Lung microvascular endothelial cell (primary cell): Measurements from ENCODE around the gene ERCC2. TPM values are rescaled to one million over a fixed set of nuclear protein-coding genes. Genes with fewer than 3 reads are reported as not detected.
"Not testable (repeated sequence)": the region's sequence is repeated elsewhere in the genome, so short reads cannot be mapped to it uniquely, and the experiment has no call there.

ENCODE experiments used
- DNase-seq, 2 donors: peaks; one replicate each; pipeline versions ENCODE4 v3.0.0 to v3.0.0-alpha.2; 2010; ENCODE audit warnings: low read depth in 2 of 2
- total RNA-seq: library from RNA; depleted of rRNA; stranded (reverse); fragments of >200 nt; gene quantifications from 2 replicates; pipeline ENCODE4 v1.2.1, GENCODE V29; 2014

The ERCC2 gene
- total RNA-seq, result 13.9 and 19.4 TPM in 2 replicates

GRCh38 chr19:45370410-45371204, at the start of gene ERCC2:
Gene ERCC2 (minus strand): TSS chr19:45370573. CDS start chr19:45370540, 33 bp downstream.
- DNase-seq, result peak; percentile 99

GRCh38 chr19:45419895-45420294, 49.5 kb upstream of the ERCC2 start:
- DNase-seq, result no peak

DNA sequence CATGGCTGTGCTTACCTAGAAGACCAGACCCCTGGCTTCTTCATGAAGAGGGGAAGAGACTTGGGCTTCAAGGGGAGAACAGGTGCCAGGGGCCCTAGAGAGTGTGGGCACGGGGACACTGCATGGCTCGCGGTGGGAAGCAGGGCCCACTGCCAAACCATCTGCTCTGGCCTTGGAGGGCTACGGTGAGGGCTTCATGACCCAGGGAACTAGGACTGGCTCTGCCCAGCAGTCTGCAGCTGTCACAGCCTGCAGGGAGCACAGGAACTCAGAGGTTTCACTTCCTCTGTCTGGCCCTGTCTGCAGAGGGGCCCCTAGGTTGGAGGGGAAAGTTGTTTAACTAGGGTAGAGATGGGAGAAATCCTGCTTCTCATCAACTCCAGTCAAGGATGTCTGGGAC, 49.0 kb upstream of the ERCC2 start:
- no peak for DNase-seq

DNA sequence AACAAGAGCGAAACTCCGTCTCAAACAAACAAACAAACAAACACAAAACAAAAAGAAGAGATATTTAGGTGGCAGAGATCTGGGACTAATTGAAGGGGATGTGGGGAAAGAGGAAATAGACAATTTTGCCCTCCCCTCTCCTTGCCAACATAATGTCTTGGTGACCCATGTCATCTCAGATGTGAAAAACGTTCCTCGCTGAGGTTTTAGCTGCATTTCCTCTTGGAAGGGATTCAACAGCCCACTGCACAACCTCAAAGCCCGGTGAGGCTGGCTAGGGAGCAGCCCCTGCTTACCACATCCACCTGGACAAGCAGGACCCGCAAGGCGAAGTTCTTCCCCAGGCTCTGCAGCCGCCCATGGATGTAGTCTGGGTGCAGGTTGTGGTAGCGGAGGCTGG, 48.4 kb upstream of the ERCC2 start:
- no peak for DNase-seq

- DNase-seq, result no peak
Observed at GRCh38 chr19:45417151-45417550, 46.8 kb upstream of the ERCC2 start.

GRCh38 chr19:45414468-45414867, 44.1 kb upstream of the ERCC2 start:
- DNase-seq, result no peak

GRCh38 chr19:45413497-45413896, 43.1 kb upstream of the ERCC2 start:
- DNase-seq, result peak in 1 of 2 donors; percentile 43

DNA sequence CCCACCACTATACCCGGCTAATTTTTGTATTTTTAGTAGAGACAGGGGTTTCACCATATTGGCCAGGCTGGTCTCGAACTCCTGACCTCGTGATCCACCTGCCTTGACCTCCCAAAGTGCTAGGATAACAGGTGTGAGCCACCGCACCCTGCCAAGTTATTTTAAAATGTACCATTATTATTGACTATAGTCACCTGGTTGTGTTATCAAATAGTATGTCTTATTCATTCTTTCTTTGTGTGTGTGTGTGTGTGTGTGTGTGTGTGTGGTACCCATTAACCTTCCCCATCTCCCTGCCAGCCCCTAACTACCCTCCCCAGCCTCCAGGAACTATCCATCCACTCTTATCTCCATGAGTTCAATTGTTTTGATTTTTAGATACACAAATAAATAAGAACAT, 40.0 kb upstream of the ERCC2 start:
- not testable (repeated sequence) for DNase-seq

DNA sequence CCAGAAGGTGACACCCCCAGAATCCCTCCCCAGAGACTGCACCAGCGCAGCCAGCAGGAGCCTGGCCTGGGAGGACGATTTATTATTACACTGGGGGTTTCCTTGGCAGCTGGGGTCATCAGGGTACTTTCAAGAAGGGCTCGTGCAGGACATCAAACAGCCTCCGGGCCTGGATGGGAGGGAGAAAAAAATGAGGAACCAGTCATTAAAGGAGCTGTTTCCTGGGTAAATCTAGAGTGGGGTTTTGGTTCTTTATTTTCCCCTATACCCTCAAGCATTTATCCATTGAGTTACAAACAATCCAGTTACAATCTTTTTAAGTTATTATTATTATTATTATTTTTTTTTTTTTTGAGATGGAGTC, 39.2 kb upstream of the ERCC2 start:
- DNase-seq, result no peak

DNA sequence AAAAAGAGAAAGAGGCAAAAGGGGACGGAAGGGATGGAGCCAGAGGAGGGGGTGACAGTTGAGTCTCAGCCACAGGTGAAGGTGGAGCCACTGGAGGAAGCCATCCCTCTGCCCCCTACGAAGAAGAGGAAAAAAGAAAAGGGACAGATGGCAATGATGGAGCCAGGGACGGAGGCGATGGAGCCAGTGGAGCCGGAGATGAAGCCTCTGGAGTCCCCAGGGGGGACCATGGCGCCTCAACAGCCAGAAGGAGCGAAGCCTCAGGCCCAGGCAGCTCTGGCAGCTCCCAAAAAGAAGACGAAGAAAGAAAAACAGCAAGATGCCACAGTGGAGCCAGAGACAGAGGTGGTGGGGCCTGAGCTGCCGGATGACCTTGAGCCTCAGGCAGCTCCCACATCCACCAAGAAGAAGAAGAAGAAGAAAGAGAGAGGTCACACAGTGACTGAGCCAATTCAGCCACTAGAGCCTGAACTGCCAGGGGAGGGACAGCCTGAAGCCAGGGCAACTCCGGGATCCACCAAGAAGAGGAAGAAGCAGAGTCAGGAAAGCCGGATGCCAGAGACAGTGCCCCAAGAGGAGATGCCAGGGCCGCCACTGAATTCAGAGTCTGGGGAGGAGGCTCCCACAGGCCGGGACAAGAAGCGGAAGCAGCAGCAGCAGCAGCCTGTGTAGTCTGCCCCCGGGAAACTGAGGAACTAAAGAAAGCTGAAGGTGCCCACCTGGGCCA, 38.6 kb upstream of the ERCC2 start:
- no peak for DNase-seq

- no peak for DNase-seq
Observed at GRCh38 chr19:45408121-45408520, 37.7 kb upstream of the ERCC2 start.

DNA sequence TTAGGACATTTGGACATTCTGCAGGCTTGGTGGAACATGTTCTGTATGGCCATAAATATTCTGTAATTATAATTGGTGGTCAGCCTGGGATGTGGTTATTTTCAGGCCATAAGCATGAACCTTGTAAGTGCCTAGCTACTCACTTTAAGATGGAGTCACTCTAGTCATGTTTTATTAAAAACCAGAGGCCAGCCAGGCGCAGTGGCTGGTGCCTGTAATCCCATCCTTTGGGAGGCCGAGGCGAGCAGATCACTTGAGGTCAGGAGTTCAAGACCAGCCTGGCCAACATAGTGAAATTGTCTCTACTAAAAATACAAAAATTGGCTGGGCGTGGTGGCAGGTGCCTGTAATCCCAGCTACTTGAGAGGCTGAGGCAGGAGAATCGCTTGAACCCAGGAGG, 37.2 kb upstream of the ERCC2 start:
- not testable (repeated sequence) for DNase-seq

GRCh38 chr19:45407091-45407375, 36.7 kb upstream of the ERCC2 start:
- no peak for DNase-seq

- DNase-seq, result peak; percentile 80 to 84
Observed at GRCh38 chr19:45406226-45407090, 36.1 kb upstream of the ERCC2 start, which contains the start of gene POLR1G. Gene POLR1G (plus strand): TSS chr19:45406644. CDS start chr19:45406697, 53 bp downstream.

GRCh38 chr19:45405435-45406225, 35.3 kb upstream of the ERCC2 start:
- DNase-seq, result peak; percentile 92

DNA sequence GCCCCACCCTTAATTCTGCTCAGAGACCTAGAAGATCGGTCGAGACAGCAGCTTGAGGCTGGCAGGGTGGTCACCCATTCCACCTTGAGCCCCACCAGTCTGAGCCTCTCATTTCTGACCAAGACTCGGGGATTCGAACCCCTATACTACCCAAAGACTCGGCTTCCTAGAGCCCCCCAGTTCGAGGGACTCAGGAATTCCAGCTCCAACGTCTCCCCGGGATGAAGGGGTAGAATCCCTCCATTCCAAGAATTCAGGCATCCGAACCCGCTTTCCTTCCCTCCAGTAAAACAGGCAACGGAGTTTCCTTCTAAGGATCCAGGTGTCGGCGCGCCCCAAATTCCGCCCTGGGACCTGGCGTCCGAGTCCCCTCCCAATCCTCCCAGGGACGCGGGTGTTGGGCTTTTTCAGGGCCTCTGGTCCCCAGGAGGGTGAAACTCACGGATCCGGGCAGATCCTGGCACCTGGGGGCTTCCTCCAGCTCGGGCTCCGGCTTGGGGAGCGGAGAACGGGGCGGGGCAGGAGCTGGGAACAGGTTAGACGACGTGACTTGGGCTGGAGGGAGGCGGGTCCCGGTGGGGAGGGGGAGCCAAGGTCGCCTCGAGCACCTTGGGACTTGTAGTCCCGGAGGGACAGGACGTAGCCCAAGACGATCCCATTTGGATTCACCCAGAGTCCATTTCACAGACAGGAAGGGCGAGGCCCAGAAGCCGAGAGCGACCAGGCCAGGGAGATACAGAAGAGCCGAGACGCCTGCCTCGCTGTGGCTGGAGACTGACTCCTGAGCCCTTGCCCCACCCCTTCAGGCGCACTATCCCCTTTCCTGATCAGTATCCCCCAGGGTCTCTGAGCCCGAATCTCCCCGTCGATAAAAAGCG, 34.4 kb upstream of the ERCC2 start, which contains the start of gene PPP1R13L:
PPP1R13L (minus strand) TSS at position 513 of the 878 bp plus-strand sequence. CDS start 6,751 bp downstream, outside the sequence.
- DNase-seq, result peak; percentile 91 to 93

- DNase-seq, result peak; percentile 56 to 81
Observed at GRCh38 chr19:45403781-45404556, 33.6 kb upstream of the ERCC2 start.

DNA sequence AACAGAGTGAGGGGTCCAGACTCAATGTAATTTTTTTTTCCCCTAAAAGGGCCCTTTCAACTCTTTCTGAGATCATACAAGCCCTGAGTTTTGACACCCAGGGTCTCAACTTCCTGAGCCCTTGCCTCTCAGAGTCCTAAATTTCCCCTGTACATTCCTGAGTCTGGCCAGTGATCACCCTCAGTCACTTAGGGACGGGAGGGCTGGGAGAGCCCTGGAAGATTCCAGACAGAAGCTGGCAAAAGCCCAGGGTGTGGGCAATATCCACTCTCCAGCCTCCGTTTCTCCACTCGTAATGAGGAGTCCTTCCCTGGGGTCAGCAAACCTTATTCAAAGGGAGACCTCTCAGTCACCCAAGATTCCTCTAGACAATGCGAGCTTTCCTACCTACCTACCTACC, 32.9 kb upstream of the ERCC2 start:
- no peak for DNase-seq
